ENCODE data around the gene LRBA.

DNA sequence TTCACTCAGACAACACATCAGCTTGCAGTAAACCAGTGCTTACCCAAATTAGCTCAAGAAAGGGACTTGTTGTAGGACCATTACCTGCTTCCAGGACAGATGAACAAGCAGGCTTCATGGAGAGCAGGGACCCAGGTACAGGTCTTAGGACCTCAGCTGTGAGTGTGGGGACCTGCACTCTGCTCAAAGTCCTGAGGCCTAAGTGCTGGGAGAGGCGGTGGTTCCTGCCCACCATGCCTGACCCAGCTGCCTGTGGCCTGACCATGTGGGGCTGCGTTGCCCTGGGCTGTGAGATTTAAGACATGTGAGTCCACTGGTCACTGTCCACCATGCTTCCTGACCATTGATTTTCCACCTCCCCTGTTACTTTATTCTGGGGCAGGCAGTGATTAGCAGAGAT lies 796.6 kb downstream of the LRBA start:
- TF ChIP-seq POLR2A (IDR thresholded peaks at IDR 0.05; ENCODE audit: low read depth, low read length), result no peak
- TF ChIP-seq, protein P1, sequence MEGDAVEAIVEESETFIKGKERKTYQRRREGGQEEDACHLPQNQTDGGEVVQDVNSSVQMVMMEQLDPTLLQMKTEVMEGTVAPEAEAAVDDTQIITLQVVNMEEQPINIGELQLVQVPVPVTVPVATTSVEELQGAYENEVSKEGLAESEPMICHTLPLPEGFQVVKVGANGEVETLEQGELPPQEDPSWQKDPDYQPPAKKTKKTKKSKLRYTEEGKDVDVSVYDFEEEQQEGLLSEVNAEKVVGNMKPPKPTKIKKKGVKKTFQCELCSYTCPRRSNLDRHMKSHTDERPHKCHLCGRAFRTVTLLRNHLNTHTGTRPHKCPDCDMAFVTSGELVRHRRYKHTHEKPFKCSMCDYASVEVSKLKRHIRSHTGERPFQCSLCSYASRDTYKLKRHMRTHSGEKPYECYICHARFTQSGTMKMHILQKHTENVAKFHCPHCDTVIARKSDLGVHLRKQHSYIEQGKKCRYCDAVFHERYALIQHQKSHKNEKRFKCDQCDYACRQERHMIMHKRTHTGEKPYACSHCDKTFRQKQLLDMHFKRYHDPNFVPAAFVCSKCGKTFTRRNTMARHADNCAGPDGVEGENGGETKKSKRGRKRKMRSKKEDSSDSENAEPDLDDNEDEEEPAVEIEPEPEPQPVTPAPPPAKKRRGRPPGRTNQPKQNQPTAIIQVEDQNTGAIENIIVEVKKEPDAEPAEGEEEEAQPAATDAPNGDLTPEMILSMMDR (IDR thresholded peaks at IDR 0.05; ENCODE audit: extremely low read depth in 1 of 2, insufficient read depth in 1 of 2, low read depth in 1 of 2, low read length in 2 of 2), result no peak
- no peak for TF ChIP-seq POLR2AphosphoS5 (IDR thresholded peaks at IDR 0.05; ENCODE audit: insufficient read depth, low read depth, low read length)
